Osteocyte (in vitro differentiated cells): Measurements from ENCODE around the gene CIBAR2. TPM values are rescaled to one million over a fixed set of nuclear protein-coding genes. Genes with fewer than 3 reads are reported as not detected.

Source experiments
- DNase-seq: peaks from one replicate; pipeline ENCODE4 v3.0.0; 2021; ENCODE audit warnings: mixed read lengths; ENCODE audit not compliant: unreplicated experiment; ENCODE audit errors: extremely low spot score
- H3K27ac Mint-ChIP-seq: one replicate; pipeline ENCODE4 v1.8.0; 2021; ENCODE audit warnings: mild to moderate bottlenecking, mixed read lengths; ENCODE audit not compliant: unreplicated experiment
- H3K27me3 Mint-ChIP-seq: one replicate; pipeline ENCODE4 v1.8.0; 2021; ENCODE audit warnings: mixed read lengths; ENCODE audit not compliant: unreplicated experiment
- H3K36me3 Mint-ChIP-seq: one replicate; pipeline ENCODE4 v1.8.0; 2021; ENCODE audit warnings: mixed read lengths; ENCODE audit not compliant: unreplicated experiment
- H3K4me1 Mint-ChIP-seq: one replicate; pipeline ENCODE4 v1.8.0; 2021; ENCODE audit warnings: mixed read lengths; ENCODE audit not compliant: unreplicated experiment
- H3K4me3 Mint-ChIP-seq: one replicate; pipeline ENCODE4 v1.8.0; 2021; ENCODE audit warnings: mild to moderate bottlenecking, moderate library complexity, mixed read lengths; ENCODE audit not compliant: unreplicated experiment
- H3K9me3 Mint-ChIP-seq: one replicate; pipeline ENCODE4 v1.8.0; 2021; ENCODE audit warnings: mixed read lengths; ENCODE audit not compliant: unreplicated experiment
- total RNA-seq: library from RNA; stranded (reverse); gene quantifications from 2 replicates; pipeline ENCODE4 v1.2.1, GENCODE V29; 2021
- TF ChIP-seq, protein P1 (sequence below): fragments of 200-600 bp; sonication (generic); IDR thresholded peaks from 2 replicates; pipeline ENCODE4 v1.5.0; 2021; ENCODE audit warnings: antibody characterized with exemption, mild to moderate bottlenecking, moderate library complexity

Gene CIBAR2
- total RNA-seq, 1 donor from 2014 or later = not detected

DNA sequence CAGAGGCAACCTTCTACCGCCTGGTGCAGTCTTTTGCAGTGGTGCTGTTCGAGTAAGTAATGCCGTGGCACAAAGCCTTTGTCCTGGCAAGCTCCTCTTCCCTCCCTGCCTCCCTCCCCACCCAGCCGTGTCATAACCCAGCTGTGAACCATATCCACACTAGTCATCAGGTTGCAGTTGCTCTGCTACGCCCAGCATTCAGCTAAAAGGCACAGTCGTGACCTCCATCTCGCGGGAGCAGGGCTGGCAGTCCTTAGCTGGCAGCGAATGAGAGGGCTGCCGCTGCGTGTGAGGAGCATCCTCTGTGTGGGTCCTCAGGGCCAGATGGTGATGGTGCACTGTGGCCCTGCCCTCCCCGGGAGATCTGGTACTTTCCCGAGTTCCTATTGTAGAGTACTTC is 39.3 kb downstream of the CIBAR2 start:
- TF ChIP-seq, protein P1, sequence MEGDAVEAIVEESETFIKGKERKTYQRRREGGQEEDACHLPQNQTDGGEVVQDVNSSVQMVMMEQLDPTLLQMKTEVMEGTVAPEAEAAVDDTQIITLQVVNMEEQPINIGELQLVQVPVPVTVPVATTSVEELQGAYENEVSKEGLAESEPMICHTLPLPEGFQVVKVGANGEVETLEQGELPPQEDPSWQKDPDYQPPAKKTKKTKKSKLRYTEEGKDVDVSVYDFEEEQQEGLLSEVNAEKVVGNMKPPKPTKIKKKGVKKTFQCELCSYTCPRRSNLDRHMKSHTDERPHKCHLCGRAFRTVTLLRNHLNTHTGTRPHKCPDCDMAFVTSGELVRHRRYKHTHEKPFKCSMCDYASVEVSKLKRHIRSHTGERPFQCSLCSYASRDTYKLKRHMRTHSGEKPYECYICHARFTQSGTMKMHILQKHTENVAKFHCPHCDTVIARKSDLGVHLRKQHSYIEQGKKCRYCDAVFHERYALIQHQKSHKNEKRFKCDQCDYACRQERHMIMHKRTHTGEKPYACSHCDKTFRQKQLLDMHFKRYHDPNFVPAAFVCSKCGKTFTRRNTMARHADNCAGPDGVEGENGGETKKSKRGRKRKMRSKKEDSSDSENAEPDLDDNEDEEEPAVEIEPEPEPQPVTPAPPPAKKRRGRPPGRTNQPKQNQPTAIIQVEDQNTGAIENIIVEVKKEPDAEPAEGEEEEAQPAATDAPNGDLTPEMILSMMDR = no peak

DNA sequence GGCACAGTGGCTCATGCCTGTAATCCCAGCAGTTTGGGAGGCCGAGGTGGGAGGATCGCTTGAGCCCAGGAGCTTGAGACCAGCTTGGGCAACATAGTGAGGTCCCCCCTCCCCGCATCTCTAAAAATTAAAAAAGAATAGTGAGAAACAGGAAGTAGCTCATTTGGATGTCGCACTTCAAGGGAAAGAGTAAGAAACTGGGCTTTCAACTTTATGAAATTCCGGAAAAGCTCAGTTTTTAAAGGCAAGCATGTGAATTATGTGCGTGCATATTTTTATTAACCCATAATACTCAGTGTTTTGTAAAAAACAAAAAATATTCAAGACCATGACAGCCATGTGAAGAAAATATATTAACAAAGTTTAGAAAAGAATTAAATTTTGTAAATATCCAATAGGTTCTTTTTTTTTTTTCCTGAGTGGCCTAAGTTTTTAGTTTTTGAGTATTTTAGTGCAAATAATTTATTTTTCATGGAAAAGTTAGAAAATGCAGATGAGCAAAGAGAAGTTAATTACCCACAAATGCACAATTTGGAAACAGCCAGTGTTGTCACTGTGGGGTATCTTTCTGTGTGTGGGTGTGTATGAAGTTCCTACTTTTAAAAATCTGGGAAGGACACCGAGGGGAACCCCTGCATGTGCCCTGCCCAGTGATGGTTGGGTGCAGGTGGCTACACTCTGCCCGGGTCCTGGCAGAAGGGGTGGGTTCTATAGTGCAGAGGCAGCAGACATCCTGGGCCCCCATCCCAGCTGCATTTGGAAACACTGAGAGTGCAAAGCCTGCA is 40.0 kb downstream of the CIBAR2 start:
- no peaks in the 10 kb centered on the region for H3K27me3 Mint-ChIP-seq
- H3K4me3 Mint-ChIP-seq = no peak overlapping the region
- TF ChIP-seq, protein P1 = no peak
- H3K27ac Mint-ChIP-seq = no peak overlapping the region
- no peak for DNase-seq
- peaks cover 20% of the 10 kb centered on the region for H3K36me3 Mint-ChIP-seq
- H3K9me3 Mint-ChIP-seq = no peaks in the 10 kb centered on the region
- H3K4me1 Mint-ChIP-seq = no peaks in the 10 kb centered on the region

More for the DNA sequence above, 39.3 kb downstream of the CIBAR2 start:
- Mint-ChIP-seq H3K36me3 (peaks cover 20% of the 10 kb centered on the region), H3K27ac (no peak overlapping the region), H3K27me3 (no peaks in the 10 kb centered on the region), H3K9me3 (no peaks in the 10 kb centered on the region), H3K4me1 (no peaks in the 10 kb centered on the region), H3K4me3 (no peak overlapping the region)
- DNase-seq = no peak

DNA sequence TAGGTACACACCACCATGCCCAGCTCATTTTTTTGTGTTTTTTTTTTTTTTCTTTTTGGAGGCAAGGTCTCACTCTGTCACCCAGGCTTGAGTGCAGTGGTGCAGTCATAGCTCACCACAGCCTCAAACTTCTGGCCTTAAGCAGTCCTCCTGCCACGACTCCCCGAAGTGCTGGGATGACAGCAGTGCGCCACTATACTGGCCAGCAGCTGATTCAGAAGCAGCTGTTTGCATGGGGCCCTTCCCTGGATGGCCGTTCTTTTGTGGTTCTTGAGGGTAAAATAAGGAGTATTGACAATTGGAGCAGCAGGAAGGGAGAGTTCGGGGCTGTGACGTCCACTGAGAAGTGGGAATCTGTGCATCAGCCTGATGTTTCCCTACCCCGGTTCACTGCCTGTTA is 43.1 kb downstream of the CIBAR2 start:
- no peak for DNase-seq
- H3K27ac Mint-ChIP-seq = no peak overlapping the region
- H3K4me3 Mint-ChIP-seq = no peak overlapping the region
- H3K4me1 Mint-ChIP-seq = peaks cover 4% of the 10 kb centered on the region
- H3K27me3 Mint-ChIP-seq = no peaks in the 10 kb centered on the region
- TF ChIP-seq, protein P1 = no peak
- peaks cover 17% of the 10 kb centered on the region for H3K36me3 Mint-ChIP-seq
- H3K9me3 Mint-ChIP-seq = no peaks in the 10 kb centered on the region

DNA sequence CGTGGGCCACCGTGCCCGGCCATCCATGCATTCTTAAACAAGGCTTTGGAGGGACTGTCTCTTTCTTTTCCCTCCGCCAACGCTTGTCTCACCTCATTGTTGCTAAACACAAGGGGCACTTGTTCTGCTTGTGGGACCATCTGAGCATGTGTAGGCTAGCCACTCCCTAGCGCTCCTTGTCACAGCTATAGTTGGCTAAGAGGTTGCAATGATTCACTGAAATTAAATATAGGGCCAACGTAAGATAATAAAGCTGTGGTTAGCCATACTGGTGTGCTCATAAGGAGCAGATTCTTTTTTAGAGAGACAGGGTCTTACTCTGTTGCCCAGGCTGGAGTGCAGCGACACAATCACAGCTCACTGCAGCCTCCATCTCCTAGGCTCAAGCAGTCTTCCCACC is 43.5 kb downstream of the CIBAR2 start:
- peaks cover 7% of the 10 kb centered on the region for H3K4me1 Mint-ChIP-seq
- H3K27ac Mint-ChIP-seq = no peak overlapping the region
- peaks cover 16% of the 10 kb centered on the region for H3K36me3 Mint-ChIP-seq
- H3K4me3 Mint-ChIP-seq = no peak overlapping the region
- DNase-seq = no peak
- no peaks in the 10 kb centered on the region for H3K9me3 Mint-ChIP-seq
- no peaks in the 10 kb centered on the region for H3K27me3 Mint-ChIP-seq
- TF ChIP-seq, protein P1 = no peak

DNA sequence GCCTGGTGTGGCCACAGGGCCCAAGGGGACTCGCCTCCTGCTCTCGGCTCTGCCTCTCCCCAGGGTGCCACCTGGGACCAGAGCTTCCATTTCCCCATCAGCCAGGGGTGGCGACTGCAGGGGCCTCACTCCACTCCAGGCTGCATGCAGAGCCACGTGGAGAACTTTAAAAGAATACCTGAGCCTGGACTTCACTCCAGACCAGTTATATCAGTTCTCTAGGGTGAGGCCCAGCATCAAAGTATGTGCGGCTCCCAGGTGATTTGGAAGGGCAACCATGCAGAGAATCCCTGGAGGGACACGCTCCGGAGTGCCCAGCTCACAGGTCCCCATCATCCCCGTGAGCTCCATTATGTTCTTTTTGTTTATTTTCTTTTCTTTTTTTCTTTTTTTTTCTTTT is 44.8 kb downstream of the CIBAR2 start:
- no peak overlapping the region for H3K4me3 Mint-ChIP-seq
- no peaks in the 10 kb centered on the region for H3K27me3 Mint-ChIP-seq
- peaks cover 14% of the 10 kb centered on the region for H3K4me1 Mint-ChIP-seq
- peaks cover 15% of the 10 kb centered on the region for H3K36me3 Mint-ChIP-seq
- DNase-seq = no peak
- H3K27ac Mint-ChIP-seq = no peak overlapping the region
- TF ChIP-seq, protein P1 = no peak
- no peaks in the 10 kb centered on the region for H3K9me3 Mint-ChIP-seq
